ENCODE data around the gene TRNT1. TPM values are rescaled to one million over a fixed set of nuclear protein-coding genes. Genes with fewer than 3 reads are reported as not detected.

TRNT1 gene
- total RNA-seq, result 10 to 100 TPM; 33.6 to 41.5 TPM

DNA sequence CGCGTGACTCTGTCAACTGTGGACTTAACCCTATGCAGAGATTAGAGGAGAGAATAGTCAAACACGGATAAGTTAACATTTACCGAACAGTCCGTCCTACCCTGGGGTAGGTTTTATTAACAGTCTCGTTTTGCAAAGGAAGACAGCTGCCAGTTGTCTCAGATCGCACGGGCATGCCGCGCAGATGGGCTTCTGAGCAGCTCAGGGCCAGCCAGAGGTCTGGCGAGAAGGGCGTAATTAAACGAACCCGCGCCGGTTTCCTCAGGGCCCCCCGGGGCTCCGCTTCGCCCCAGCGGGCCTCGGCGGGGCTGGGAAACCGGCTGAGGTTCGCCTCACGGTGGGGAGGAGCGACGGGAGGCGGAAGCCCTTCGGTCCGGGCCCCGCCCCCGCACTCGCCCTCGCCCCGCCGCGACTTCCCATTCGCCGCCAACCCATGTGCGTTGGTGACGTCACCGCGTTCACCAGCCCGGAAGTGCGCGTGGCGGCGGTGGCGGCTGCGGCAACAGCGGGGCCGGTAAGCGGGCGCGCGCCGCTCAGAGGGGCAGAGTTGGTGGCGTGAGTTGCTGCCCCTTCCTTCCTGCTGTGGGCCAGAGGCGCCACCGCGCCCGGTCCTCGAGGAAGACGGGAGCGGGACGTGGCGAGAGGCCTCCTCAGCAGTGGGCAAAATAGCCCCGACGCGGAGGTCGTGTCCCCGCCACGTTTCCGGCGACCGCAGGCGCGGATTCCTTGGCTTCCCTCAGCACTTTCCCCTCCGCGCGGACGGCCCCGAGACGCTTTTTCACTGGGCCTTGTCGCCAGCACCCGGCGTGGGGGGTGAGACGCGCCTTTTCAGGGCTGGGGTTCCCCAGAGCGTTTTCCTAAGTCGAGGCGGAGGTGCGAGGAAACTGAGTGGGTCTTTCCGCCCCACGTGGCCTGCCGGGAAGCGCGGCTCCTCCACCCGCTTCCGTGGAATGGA, at the start of gene TRNT1:
Gene TRNT1 (plus strand): TSS at position 464 of the 955 bp plus-strand sequence. CDS start 2,101 bp downstream, outside the sequence.
- Mint-ChIP-seq H3K27ac (peak within 1 kb of the TSS; percentile 99), H3K4me3 (peak within 1 kb of the TSS; percentile 95 to 98), H3K36me3 (ENCODE audit: insufficient read depth in 2 of 2) (peaks cover 15 to 24% of the 10 kb centered on the region in 2 donors), H3K27me3 (ENCODE audit: low read depth) (no peaks in the 10 kb centered on the region), H3K9me3 (no peaks in the 10 kb centered on the region), H3K4me1 (ENCODE audit: low read depth) (peaks cover 47% of the 10 kb centered on the region)
- DNase-seq (peak; percentile 97 to 98), ATAC-seq (replicated peaks in 1 of 2) (peak; percentile 91 to 92)

DNA sequence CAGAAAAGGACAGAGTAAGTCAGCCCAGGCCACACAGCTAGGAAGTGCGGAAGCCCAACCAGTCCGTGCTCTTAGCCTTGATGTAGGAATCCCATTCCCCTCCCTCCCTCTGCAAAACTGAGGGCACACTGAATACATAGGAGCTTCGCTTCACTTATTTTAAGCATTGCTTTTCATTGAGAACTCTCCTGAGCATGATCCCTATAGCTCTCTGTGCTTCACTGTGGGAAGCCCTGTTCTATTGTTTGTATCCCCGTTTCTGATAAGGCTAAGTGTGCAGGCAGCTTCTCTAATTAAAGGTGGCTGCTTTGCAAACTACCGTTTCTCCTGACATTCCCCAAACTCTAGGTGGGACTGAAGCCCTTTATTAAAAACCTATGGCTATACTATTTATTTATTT, 46.4 kb upstream of the TRNT1 start:
- no peaks in the 10 kb centered on the region for H3K9me3 Mint-ChIP-seq
- H3K4me1 Mint-ChIP-seq (ENCODE audit: low read depth), result no peaks in the 10 kb centered on the region
- no peak overlapping the region for H3K4me3 Mint-ChIP-seq
- ATAC-seq (replicated peaks in 1 of 2) (no peak), DNase-seq (no peak)
- H3K27ac Mint-ChIP-seq, result no peak overlapping the region
- no peaks in the 10 kb centered on the region for H3K36me3 Mint-ChIP-seq (ENCODE audit: insufficient read depth in 2 of 2)
- peaks cover 8% of the 10 kb centered on the region for H3K27me3 Mint-ChIP-seq (ENCODE audit: low read depth)

DNA sequence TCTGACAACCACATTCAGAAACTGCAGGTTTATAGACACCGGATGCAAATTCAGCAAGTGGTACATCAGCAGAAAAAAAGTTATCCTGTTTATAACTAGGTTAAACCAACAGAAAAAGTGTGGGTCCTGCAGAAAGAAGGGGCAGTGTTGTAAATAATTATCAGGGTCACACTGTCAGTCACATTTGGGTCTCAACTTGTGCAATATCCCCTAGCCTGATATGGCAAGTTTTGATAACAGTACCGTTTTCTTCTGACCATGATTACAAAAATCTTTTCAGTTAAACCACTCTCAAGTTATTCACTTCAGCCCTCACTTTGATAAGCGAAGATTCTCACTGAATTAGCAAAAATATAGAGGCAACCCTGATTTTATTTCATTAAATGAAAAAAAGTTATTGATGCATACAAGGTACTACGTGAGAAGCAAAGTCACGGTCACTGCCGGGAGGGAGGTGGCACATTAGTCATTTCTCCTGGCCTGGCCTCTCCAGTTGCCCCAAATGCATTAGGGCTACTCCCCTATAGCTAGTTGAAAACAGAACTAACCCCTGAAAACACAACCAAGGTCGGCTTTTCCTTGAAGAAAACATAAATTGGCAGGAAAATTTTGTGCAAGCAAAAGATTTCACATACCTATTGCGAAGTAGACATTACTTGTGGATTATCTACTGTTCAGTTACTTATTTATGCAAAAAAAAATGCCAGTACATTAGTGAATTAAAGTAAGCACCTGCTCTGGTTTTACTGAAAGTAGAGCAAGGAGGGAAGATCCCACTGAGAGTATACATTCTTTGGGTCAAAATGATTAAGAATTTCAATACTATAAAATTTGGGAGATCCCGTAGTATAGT, 45.1 kb upstream of the TRNT1 start:
- no peaks in the 10 kb centered on the region for H3K9me3 Mint-ChIP-seq
- no peak for ATAC-seq (replicated peaks in 1 of 2)
- no peaks in the 10 kb centered on the region for H3K36me3 Mint-ChIP-seq (ENCODE audit: insufficient read depth in 2 of 2)
- H3K4me1 Mint-ChIP-seq (ENCODE audit: low read depth), result no peaks in the 10 kb centered on the region
- H3K4me3 Mint-ChIP-seq, result no peak overlapping the region
- H3K27ac Mint-ChIP-seq, result no peak overlapping the region
- DNase-seq, result no peak
- H3K27me3 Mint-ChIP-seq (ENCODE audit: low read depth), result peaks cover 8% of the 10 kb centered on the region

DNA sequence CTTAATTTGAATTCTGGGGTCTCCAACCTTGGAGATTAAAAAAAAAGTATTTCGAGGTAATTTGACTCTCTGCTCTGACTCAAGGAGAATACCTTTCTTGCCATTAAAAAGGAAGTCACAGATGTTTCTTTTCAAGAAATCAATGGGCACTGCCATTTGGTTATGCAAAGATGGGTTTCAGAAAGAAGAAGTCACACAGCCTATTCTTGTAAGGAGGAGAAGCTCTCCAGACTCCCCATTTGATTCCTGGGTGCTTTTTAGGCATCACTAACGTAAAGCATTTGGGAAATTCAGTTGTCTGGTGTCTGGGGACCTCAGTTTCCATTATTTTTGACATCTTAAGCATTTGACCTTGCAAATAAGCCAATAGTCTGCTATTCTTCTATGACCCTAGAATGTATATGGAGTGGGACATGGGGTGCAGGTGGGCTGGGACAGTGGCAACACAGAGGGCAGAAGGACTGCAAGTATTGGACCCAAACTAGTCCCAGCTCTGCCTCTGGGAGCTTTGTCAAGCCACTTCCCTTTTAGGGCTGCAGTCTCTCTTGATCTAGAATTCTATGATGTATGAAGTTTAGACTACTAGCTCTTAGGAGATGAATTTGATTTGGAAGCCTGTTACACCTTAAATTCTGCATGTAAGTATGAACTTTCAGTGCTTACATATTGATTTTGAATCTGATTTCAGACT, 44.4 kb upstream of the TRNT1 start:
- Mint-ChIP-seq H3K27me3 (ENCODE audit: low read depth) (peaks cover 8% of the 10 kb centered on the region), H3K4me3 (no peak overlapping the region), H3K36me3 (ENCODE audit: insufficient read depth in 2 of 2) (no peaks in the 10 kb centered on the region), H3K27ac (no peak overlapping the region), H3K9me3 (no peaks in the 10 kb centered on the region), H3K4me1 (ENCODE audit: low read depth) (no peaks in the 10 kb centered on the region)
- ATAC-seq (replicated peaks in 1 of 2), result no peak
- no peak for DNase-seq

DNA sequence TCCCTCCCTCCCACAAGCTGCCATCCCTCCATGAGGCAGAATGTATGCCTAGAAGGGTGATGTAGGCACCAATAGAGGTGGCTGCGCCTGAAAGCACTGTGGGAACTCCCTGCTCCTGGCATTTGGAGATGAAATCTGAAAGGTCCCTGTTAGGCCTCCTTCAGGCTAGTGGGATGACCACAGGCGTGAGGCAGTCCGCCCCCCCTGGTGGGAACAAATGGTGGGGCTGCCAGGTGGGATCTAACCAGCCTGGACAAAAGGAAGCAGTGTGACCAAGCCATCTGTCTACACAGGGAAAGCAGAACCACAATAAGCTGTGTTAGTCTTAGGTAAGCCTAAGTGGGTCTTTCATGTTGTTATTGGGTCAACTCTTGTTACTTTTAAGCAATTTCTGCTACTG, 41.9 kb upstream of the TRNT1 start:
- ATAC-seq (replicated peaks in 1 of 2), result no peak
- no peak overlapping the region for H3K4me3 Mint-ChIP-seq
- no peaks in the 10 kb centered on the region for H3K9me3 Mint-ChIP-seq
- DNase-seq, result no peak
- H3K4me1 Mint-ChIP-seq (ENCODE audit: low read depth), result no peaks in the 10 kb centered on the region
- no peaks in the 10 kb centered on the region for H3K27me3 Mint-ChIP-seq (ENCODE audit: low read depth)
- H3K36me3 Mint-ChIP-seq (ENCODE audit: insufficient read depth in 2 of 2), result no peaks in the 10 kb centered on the region
- H3K27ac Mint-ChIP-seq, result no peak overlapping the region

DNA sequence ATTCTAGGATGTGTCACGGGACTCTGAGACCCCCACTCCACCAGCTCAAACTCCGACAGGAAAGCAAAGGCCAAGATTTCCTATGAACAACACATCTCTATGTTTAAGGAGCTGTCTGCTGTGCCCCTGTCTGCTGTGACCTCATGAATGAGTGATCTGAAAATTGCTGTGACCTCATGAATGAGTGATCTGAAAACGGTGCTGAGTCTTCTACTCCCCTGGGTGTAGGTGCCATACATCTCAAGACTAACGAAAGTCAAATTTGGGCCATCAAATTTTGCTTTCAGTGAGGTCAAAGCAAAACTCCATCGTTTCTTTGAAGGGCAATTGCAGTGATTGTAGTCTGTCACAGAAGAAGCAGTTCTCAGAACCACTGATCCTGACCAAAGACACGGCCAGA, 41.0 kb upstream of the TRNT1 start:
- ATAC-seq (replicated peaks in 1 of 2) (peak in 1 of 2 donors; percentile 43), DNase-seq (no peak)
- no peak overlapping the region for H3K4me3 Mint-ChIP-seq
- no peaks in the 10 kb centered on the region for H3K36me3 Mint-ChIP-seq (ENCODE audit: insufficient read depth in 2 of 2)
- H3K9me3 Mint-ChIP-seq, result no peaks in the 10 kb centered on the region
- no peaks in the 10 kb centered on the region for H3K4me1 Mint-ChIP-seq (ENCODE audit: low read depth)
- no peaks in the 10 kb centered on the region for H3K27me3 Mint-ChIP-seq (ENCODE audit: low read depth)
- H3K27ac Mint-ChIP-seq, result no peak overlapping the region

DNA sequence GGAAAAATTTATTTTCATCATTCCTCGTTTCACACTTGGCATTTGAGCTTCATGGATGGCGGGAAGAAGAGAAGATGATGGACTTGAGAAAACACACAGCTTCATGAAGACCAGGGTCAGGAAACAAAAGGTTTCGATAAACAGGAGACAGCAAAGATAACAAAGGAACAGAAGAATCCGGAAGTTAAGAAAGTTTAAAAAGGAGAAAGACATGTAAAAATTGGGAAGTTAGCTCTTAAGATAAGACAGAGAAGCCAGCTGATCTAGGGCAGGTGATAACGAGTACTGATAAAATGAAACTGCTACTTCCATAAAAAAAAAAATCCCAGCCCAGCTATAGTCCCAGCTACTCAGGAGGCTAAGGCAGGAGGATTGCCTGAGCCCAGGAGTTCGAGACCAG, 40.5 kb upstream of the TRNT1 start:
- Mint-ChIP-seq H3K27me3 (ENCODE audit: low read depth) (no peaks in the 10 kb centered on the region), H3K4me3 (no peak overlapping the region), H3K27ac (no peak overlapping the region), H3K4me1 (ENCODE audit: low read depth) (no peaks in the 10 kb centered on the region), H3K9me3 (no peaks in the 10 kb centered on the region), H3K36me3 (ENCODE audit: insufficient read depth in 2 of 2) (no peaks in the 10 kb centered on the region)
- ATAC-seq (replicated peaks in 1 of 2) (no peak), DNase-seq (no peak)

DNA sequence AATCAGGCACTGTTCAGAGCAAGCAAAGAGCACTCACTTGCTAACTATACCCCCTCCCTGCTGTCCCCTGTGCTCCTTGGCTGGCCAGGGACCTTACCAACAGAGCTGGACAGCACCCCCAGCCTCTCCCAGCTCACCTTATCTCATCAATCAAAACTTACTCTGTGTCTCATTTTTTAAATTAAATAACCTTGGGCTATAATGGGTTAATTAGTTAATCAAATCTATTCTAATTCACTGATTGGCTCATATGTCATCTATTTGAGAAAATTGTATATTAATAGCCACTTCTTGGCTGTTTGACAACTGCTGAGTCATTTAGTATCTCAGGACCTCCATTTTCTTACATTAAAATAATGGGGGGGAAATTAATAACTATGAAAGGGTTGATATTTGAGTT, 39.5 kb upstream of the TRNT1 start:
- Mint-ChIP-seq H3K4me3 (no peak overlapping the region), H3K27me3 (ENCODE audit: low read depth) (no peaks in the 10 kb centered on the region), H3K4me1 (ENCODE audit: low read depth) (no peaks in the 10 kb centered on the region), H3K9me3 (no peaks in the 10 kb centered on the region), H3K27ac (no peak overlapping the region), H3K36me3 (ENCODE audit: insufficient read depth in 2 of 2) (no peaks in the 10 kb centered on the region)
- no peak for ATAC-seq (replicated peaks in 1 of 2)
- DNase-seq, result no peak

DNA sequence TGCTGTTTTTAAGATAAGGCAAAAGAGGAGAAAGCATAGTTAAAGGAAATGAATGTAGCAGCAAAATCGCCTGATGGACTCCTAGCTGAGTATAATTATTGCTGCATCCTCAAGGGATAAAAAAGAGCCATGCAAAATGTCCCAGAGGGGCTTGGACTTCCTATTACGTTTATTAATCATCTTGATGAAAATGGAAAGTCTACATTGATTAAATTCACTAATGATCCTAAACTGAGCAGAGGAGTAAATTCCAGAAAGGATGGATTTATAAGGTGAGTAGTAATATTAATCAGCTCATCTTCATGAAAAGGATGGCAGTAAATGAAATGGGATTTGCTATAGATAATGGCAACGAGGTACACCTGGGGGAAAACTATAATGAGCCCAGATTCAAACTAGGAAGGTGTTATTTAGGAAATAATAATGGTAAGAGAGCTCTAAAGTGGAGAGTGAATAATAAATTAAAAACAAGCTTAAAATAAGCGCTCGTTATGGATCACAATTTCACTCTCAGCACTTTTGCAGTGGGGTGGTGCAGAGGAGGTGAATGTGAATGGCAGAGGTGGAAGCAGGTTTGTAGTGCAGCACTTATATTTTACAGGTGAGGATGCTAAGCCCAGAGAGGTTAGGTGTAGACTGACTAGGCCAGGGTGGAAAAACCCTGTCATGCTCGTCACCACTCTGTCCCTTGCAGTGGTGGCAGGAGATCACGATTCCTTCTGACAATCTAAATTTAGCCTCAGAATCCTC, 38.8 kb upstream of the TRNT1 start:
- DNase-seq (no peak), ATAC-seq (replicated peaks in 1 of 2) (no peak)
- Mint-ChIP-seq H3K27ac (no peak overlapping the region), H3K27me3 (ENCODE audit: low read depth) (no peaks in the 10 kb centered on the region), H3K4me3 (no peak overlapping the region), H3K36me3 (ENCODE audit: insufficient read depth in 2 of 2) (no peaks in the 10 kb centered on the region), H3K9me3 (no peaks in the 10 kb centered on the region), H3K4me1 (ENCODE audit: low read depth) (no peaks in the 10 kb centered on the region)

DNA sequence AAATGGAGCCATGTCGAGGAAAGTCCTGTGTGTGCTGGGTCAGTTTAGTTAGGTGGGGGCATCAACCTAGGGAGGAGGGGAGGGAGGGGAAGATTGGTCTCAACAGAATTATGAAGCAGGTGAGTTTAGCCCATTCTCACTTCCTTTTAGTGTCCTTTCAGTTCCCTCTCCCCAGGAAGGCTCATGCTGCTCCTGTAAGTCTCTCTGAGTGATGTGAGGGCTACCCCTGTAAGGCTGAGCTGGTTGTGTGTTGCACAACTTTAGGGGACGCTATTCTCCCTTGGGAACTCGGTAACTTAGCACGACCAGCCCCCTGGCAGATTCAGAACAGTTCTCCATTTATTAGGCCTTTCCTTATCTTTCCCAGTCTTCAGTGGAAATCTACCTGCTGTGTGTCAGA, 37.7 kb upstream of the TRNT1 start:
- no peak for ATAC-seq (replicated peaks in 1 of 2)
- H3K4me3 Mint-ChIP-seq, result no peak overlapping the region
- H3K27ac Mint-ChIP-seq, result no peak overlapping the region
- H3K9me3 Mint-ChIP-seq, result no peaks in the 10 kb centered on the region
- no peaks in the 10 kb centered on the region for H3K36me3 Mint-ChIP-seq (ENCODE audit: insufficient read depth in 2 of 2)
- H3K4me1 Mint-ChIP-seq (ENCODE audit: low read depth), result no peaks in the 10 kb centered on the region
- no peak for DNase-seq
- peaks cover under 1% of the 10 kb centered on the region for H3K27me3 Mint-ChIP-seq (ENCODE audit: low read depth)

DNA sequence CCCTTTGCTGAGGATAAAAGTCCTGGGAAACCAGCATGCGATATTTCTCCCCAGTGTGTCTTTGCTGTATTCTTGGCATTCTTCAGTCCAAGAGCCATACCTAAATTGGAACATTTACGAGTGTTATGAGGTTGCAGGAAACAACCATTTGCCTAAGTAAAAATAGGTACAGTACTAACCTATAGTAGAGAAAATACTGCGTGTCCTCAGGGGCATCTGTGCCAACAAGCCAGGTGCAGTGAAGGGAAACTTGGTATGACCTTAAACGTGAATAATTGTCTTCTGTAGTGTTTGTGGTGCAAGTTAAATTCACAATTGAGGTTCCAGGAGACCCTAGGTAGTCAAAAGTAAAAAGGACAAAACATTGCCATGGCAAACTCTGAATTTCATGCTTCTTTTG, 28.8 kb upstream of the TRNT1 start:
- H3K27me3 Mint-ChIP-seq (ENCODE audit: low read depth), result peaks cover 16% of the 10 kb centered on the region
- H3K4me3 Mint-ChIP-seq, result no peak overlapping the region
- H3K27ac Mint-ChIP-seq, result no peak overlapping the region
- DNase-seq, result no peak
- no peak for ATAC-seq (replicated peaks in 1 of 2)
- H3K9me3 Mint-ChIP-seq, result no peaks in the 10 kb centered on the region
- H3K4me1 Mint-ChIP-seq (ENCODE audit: low read depth), result peaks cover 5% of the 10 kb centered on the region
- no peaks in the 10 kb centered on the region for H3K36me3 Mint-ChIP-seq (ENCODE audit: insufficient read depth in 2 of 2)

DNA sequence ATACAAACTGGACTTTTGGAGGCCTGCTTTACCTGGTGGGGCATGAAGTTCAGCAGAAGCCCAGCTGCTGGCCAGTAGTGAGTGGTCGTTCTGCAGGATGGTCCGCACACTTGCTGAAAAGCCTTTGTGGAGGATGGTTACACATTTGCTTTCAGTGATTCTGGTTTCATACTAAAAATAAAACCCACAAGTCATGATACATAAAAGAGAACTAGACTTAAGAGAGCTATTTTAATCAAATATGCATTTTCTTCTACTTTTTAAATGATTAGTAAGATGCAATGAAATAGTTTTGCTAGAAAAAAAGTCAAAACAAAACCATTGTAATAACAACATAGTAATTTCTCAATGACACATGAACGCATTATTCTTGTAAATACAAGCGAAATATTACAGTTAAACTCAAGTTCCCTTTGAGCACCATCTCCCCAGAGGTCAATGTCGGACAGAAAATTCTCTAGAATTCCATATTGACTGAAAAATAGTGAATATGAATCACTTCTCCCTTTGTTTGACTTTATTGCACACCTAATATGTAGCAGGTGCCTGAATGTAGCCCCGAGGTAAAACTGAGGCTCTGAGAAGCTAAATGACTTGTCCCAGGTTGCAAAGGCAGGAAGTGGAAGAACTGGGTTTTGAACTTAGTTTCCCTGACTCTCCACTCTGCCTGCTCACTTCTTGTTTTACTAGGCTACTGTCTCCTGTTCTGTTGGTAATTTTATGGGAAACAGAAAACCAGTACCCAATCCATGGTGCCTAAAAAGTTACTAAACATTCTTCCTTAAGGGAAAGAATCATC, 24.9 kb upstream of the TRNT1 start:
- peak in 1 of 2 donors; percentile 71 for ATAC-seq (replicated peaks in 1 of 2)
- peaks cover 11% of the 10 kb centered on the region for H3K4me1 Mint-ChIP-seq (ENCODE audit: low read depth)
- no peaks in the 10 kb centered on the region for H3K9me3 Mint-ChIP-seq
- DNase-seq, result no peak
- no peaks in the 10 kb centered on the region for H3K36me3 Mint-ChIP-seq (ENCODE audit: insufficient read depth in 2 of 2)
- H3K27me3 Mint-ChIP-seq (ENCODE audit: low read depth), result peaks cover 10% of the 10 kb centered on the region
- no peak overlapping the region for H3K4me3 Mint-ChIP-seq
- no peak overlapping the region for H3K27ac Mint-ChIP-seq

Measured in activated T-cell treated with anti-CD3 and anti-CD28 coated beads, Interleukin-2, amount 50 U/mL, for 72 hours (primary cell).